K562 (cell line): Measurements from ENCODE around the gene ZDHHC24. TPM values are rescaled to one million over a fixed set of nuclear protein-coding genes. Genes with fewer than 3 reads are reported as not detected.

Source experiments
- PCBP2 ChIP-seq: fragments of 200-400 bp; formaldehyde crosslinking; IDR thresholded peaks from 2 replicates; pipeline ENCODE4 v1.6.1; 2018; ENCODE audit warnings: low read length, low read depth, mild to moderate bottlenecking, moderate library complexity; ENCODE audit not compliant: poor library complexity, severe bottlenecking
- polyA plus RNA-seq, 8 experiments: library from polyadenylated mRNA; depleted of rRNA in 4 of 8; stranded (reverse) in 5 of 8; unstranded in 3 of 8; fragments of >200 nt; fragmentation: Nextera tagmentation in 2 of 8; fragmentation: Illumina TruSeq in 1 of 8; extraction: Ambion mirVana in 2 of 8; extraction: Trizol in 1 of 8; gene quantifications; 2 replicates each; pipeline versions ENCODE4 v1.2.1 to v1.2.3, GENCODE V29; 2011 to 2014; ENCODE audit warnings: inconsistent platforms in 1 of 8, missing spikeins in 1 of 8
- total RNA-seq, 7 experiments: library from RNA; depleted of rRNA in 6 of 7; stranded (reverse); fragments of >200 nt in 6 of 7; fragmentation: Illumina TruSeq in 2 of 7; extraction: Trizol in 2 of 7; gene quantifications; 2 replicates each; pipeline versions ENCODE4 v1.2.1 to v1.2.3, GENCODE V29; 2011 to 2021; ENCODE audit warnings: low replicate concordance in 1 of 7
- TF ChIP-seq, protein P1 (sequence below): fragments of 450-650 bp; IDR thresholded peaks from 2 replicates; pipeline ENCODE4 v1.6.1; 2016; ENCODE audit warnings: mild to moderate bottlenecking, moderate library complexity

Gene ZDHHC24
- total and polyA plus RNA-seq, 9 of the 15 experiments (the other 6 are each of a cell fraction or from before 2014, with no cell fraction given), result 0.45 to 11.2 (median 2.7) TPM

DNA sequence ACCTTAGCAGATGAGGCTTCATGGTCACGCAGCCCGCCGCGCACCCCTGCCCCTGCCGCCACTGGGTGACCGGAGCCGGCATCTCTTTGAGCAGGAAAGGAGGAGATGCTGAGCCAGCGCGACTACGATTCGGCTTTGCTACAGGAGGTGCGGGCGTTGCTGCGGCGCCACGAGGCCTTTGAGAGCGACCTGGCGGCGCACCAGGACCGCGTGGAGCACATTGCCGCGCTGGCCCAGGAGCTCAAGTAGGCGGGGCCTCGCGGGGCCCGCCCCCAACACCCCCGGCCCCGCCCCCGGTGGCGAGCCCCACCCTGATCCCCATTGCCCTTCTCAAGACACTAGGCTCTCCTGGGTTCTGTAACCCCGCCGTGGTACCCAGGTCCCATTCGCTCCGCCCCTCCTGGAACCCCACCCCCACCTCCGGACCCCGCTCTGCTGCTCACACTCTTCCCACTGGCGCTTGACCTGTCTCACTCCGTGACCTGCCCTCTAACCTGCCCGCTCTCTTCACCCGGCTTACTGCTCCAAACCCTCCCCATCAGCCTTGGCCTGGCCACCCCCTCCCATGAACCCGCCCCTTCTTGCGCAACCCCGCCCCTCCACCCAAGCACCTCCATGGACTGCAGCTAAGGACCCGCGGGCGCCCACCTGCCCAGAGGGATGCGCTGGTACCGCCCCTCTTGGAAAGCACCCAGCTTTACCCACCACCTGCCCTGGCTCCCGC is 13.5 kb upstream of the ZDHHC24 start (continued):
- TF ChIP-seq, protein P1, sequence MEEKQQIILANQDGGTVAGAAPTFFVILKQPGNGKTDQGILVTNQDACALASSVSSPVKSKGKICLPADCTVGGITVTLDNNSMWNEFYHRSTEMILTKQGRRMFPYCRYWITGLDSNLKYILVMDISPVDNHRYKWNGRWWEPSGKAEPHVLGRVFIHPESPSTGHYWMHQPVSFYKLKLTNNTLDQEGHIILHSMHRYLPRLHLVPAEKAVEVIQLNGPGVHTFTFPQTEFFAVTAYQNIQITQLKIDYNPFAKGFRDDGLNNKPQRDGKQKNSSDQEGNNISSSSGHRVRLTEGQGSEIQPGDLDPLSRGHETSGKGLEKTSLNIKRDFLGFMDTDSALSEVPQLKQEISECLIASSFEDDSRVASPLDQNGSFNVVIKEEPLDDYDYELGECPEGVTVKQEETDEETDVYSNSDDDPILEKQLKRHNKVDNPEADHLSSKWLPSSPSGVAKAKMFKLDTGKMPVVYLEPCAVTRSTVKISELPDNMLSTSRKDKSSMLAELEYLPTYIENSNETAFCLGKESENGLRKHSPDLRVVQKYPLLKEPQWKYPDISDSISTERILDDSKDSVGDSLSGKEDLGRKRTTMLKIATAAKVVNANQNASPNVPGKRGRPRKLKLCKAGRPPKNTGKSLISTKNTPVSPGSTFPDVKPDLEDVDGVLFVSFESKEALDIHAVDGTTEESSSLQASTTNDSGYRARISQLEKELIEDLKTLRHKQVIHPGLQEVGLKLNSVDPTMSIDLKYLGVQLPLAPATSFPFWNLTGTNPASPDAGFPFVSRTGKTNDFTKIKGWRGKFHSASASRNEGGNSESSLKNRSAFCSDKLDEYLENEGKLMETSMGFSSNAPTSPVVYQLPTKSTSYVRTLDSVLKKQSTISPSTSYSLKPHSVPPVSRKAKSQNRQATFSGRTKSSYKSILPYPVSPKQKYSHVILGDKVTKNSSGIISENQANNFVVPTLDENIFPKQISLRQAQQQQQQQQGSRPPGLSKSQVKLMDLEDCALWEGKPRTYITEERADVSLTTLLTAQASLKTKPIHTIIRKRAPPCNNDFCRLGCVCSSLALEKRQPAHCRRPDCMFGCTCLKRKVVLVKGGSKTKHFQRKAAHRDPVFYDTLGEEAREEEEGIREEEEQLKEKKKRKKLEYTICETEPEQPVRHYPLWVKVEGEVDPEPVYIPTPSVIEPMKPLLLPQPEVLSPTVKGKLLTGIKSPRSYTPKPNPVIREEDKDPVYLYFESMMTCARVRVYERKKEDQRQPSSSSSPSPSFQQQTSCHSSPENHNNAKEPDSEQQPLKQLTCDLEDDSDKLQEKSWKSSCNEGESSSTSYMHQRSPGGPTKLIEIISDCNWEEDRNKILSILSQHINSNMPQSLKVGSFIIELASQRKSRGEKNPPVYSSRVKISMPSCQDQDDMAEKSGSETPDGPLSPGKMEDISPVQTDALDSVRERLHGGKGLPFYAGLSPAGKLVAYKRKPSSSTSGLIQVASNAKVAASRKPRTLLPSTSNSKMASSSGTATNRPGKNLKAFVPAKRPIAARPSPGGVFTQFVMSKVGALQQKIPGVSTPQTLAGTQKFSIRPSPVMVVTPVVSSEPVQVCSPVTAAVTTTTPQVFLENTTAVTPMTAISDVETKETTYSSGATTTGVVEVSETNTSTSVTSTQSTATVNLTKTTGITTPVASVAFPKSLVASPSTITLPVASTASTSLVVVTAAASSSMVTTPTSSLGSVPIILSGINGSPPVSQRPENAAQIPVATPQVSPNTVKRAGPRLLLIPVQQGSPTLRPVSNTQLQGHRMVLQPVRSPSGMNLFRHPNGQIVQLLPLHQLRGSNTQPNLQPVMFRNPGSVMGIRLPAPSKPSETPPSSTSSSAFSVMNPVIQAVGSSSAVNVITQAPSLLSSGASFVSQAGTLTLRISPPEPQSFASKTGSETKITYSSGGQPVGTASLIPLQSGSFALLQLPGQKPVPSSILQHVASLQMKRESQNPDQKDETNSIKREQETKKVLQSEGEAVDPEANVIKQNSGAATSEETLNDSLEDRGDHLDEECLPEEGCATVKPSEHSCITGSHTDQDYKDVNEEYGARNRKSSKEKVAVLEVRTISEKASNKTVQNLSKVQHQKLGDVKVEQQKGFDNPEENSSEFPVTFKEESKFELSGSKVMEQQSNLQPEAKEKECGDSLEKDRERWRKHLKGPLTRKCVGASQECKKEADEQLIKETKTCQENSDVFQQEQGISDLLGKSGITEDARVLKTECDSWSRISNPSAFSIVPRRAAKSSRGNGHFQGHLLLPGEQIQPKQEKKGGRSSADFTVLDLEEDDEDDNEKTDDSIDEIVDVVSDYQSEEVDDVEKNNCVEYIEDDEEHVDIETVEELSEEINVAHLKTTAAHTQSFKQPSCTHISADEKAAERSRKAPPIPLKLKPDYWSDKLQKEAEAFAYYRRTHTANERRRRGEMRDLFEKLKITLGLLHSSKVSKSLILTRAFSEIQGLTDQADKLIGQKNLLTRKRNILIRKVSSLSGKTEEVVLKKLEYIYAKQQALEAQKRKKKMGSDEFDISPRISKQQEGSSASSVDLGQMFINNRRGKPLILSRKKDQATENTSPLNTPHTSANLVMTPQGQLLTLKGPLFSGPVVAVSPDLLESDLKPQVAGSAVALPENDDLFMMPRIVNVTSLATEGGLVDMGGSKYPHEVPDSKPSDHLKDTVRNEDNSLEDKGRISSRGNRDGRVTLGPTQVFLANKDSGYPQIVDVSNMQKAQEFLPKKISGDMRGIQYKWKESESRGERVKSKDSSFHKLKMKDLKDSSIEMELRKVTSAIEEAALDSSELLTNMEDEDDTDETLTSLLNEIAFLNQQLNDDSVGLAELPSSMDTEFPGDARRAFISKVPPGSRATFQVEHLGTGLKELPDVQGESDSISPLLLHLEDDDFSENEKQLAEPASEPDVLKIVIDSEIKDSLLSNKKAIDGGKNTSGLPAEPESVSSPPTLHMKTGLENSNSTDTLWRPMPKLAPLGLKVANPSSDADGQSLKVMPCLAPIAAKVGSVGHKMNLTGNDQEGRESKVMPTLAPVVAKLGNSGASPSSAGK, result peak; percentile 99
- TF ChIP-seq PCBP2, result no peak
